Right lobe of liver (tissue), 6 donors: Measurements from ENCODE around the gene SFRP5. TPM values are rescaled to one million over a fixed set of nuclear protein-coding genes. Genes with fewer than 3 reads are reported as not detected.

Experiments used
- ATAC-seq, 4 donors: fragments of 200-7000 bp; cut with Tn5 transposase; one replicate each; pipeline ENCODE4 v1.9.1; 2020; ENCODE audit warnings: mild to moderate bottlenecking in 4 of 4, moderate library complexity in 4 of 4
- DNase-seq, 3 donors: peaks; one replicate each; pipeline ENCODE4 v3.0.0-alpha.2; 2020
- H3K27ac ChIP-seq, 3 donors: fragments of 200-600 bp; one replicate each; pipeline ENCODE4 v1.8.0; 2022
- H3K27me3 ChIP-seq, 2 donors: fragments of 200-600 bp; one replicate each; pipeline ENCODE4 v1.8.0; 2022
- H3K36me3 ChIP-seq, 4 donors: fragments of 200-600 bp; sonication (generic) in 1 of 4; one replicate each; pipeline versions ENCODE4 v1.5.1 to v1.8.0; 2017 to 2022; ENCODE audit warnings: control low read depth in 1 of 4
- H3K4me1 ChIP-seq, 4 donors: fragments of 200-600 bp; sonication (generic) in 1 of 4; one replicate each; pipeline versions ENCODE4 v1.5.1 to v1.8.0; 2017 to 2022; ENCODE audit warnings: control low read depth in 1 of 4
- H3K4me3 ChIP-seq, 3 donors: fragments of 200-600 bp; one replicate each; pipeline ENCODE4 v1.8.0; 2022
- H3K9me3 ChIP-seq, 4 donors: fragments of 200-600 bp; sonication (generic) in 1 of 4; one replicate each; pipeline versions ENCODE4 v1.5.1 to v1.8.0; 2017 to 2022; ENCODE audit warnings: control low read depth in 1 of 4
- CTCF ChIP-seq, 4 donors: fragments of 200-600 bp in 3 of 4; fragments of 450-650 bp in 1 of 4; IDR thresholded peaks; one replicate each; pipeline versions ENCODE4 v1.5.1 to v1.8.0; 2016 to 2022; ENCODE audit warnings: antibody characterized with exemption in 4 of 4, mild to moderate bottlenecking in 2 of 4
- POLR2A ChIP-seq: fragments of 450-650 bp; IDR thresholded peaks from one replicate; pipeline ENCODE4 v1.6.1; 2017; ENCODE audit warnings: antibody characterized with exemption, mild to moderate bottlenecking
- WGBS: methylation state at CpG from one replicate; pipeline ENCODE4 v1.1.6; 2018; ENCODE audit warnings: low coverage, low lambda C conversion rate; ENCODE audit not compliant: insufficient coverage; ENCODE audit errors: missing lambda C conversion rate; 5-methylcytosine and 5-hydroxymethylcytosine counted together
- intact Hi-C, 2 donors: fragments of 100-400 bp; cut with DNase I; formaldehyde crosslinking; loops; one replicate each; pipeline versions ENCODE4 v1.11.2 to v1.14.1; 2022
- total RNA-seq, 6 experiments: library from RNA; depleted of rRNA in 2 of 6; stranded (reverse); fragments of >200 nt in 2 of 6; fragmentation: NEBNext Ultra II Directional in 3 of 6; extraction: Animal tissue kit (Norgen Biotek cat#: 25700) in 3 of 6; gene quantifications; one replicate each; pipeline versions ENCODE4 v1.1.0 to v1.2.4, GENCODE V29; 2016 to 2023
- donor health status: DM: no; HTN: yes; CAD: no.
- donor health status: DM: no; HTN: no; CAD: no.
- donor health status: DM: no; HTN: no; CAD: no.
- donor health status: DM: no; HTN: yes; CAD: no.
- donor health status: DM: no; HTN: yes; CAD: no.

Gene SFRP5
- total RNA-seq, 6 experiments from 2014 or later = 1.6 to 6.6 (median 4.5) TPM

- H3K27me3 ChIP-seq = no peaks in the 10 kb centered on the region
- no peaks in the 10 kb centered on the region for H3K9me3 ChIP-seq
- TF ChIP-seq CTCF (IDR thresholded peaks at IDR 0.05) (no peak), POLR2A (no peak)
- intact Hi-C loops = no loop called here
- no peak overlapping the region for H3K27ac ChIP-seq
- H3K36me3 ChIP-seq = peaks cover 0 to 16% (median 3%) of the 10 kb centered on the region in 4 donors
- no peak for ATAC-seq
- no peaks in the 10 kb centered on the region for H3K4me1 ChIP-seq
- WGBS = 70% methylated on average over 2 of the region's 7 CpGs
- no peak for DNase-seq
- H3K4me3 ChIP-seq = no peak overlapping the region
Observed at GRCh38 chr10:97764519-97764931, 7.3 kb downstream of the SFRP5 start.

DNA sequence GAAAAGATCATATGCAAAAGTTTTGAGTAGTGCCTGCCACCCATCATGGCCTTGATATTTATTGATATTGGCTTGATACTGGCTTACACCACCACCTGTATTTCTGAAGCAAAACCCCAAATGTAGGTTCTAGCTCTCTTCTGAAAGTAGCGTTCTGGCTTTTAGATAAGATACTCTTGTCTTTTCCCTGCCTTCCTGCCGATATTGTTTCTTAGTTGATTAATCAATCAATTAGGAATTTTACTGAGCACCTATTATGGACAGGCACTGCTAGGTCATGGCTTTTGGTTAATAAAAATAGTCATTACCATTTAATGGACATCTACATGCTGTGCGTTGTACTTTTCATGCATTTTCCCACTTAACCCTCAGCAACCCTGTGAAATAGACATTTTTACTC lies 7.9 kb downstream of the SFRP5 start:
- DNase-seq = no peak
- no peak for TF ChIP-seq CTCF (IDR thresholded peaks at IDR 0.05)
- no peak for TF ChIP-seq POLR2A
- Histone ChIP-seq H3K27ac (no peak overlapping the region), H3K27me3 (no peaks in the 10 kb centered on the region), H3K4me1 (no peaks in the 10 kb centered on the region), H3K9me3 (no peaks in the 10 kb centered on the region), H3K36me3 (peaks cover 0 to 22% (median 4%) of the 10 kb centered on the region in 4 donors), H3K4me3 (no peak overlapping the region)
- ATAC-seq = no peak
- 84% methylated on average over 3 of the region's 3 CpGs for WGBS
- intact Hi-C loops = no loop called here

- WGBS = 100% methylated on average over 1 of the region's 2 CpGs
- intact Hi-C loops = no loop called here
- DNase-seq = peak in 1 of 3 donors; percentile 2
- TF ChIP-seq CTCF (IDR thresholded peaks at IDR 0.05) = no peak
- TF ChIP-seq POLR2A = no peak
- ATAC-seq = no peak
- no peaks in the 10 kb centered on the region for H3K27me3 ChIP-seq
- H3K4me1 ChIP-seq = no peaks in the 10 kb centered on the region
- no peak overlapping the region for H3K4me3 ChIP-seq
- H3K27ac ChIP-seq = no peak overlapping the region
- peaks cover 0 to 22% (median 4%) of the 10 kb centered on the region in 4 donors for H3K36me3 ChIP-seq
- H3K9me3 ChIP-seq = no peaks in the 10 kb centered on the region
Observed at GRCh38 chr10:97763411-97763810, 8.4 kb downstream of the SFRP5 start.

GRCh38 chr10:97762816-97763215 lies 9.0 kb downstream of the SFRP5 start:
- DNase-seq (peak in 1 of 3 donors; percentile 35), ATAC-seq (peak in 2 of 4 donors; percentile 21 to 23)
- intact Hi-C loops = no loop called here
- H3K9me3 ChIP-seq = no peaks in the 10 kb centered on the region
- H3K27me3 ChIP-seq = no peaks in the 10 kb centered on the region
- H3K4me1 ChIP-seq = no peaks in the 10 kb centered on the region
- no peak overlapping the region for H3K27ac ChIP-seq
- TF ChIP-seq CTCF (IDR thresholded peaks at IDR 0.05) = no peak
- TF ChIP-seq POLR2A = no peak
- H3K36me3 ChIP-seq = peaks cover 0 to 23% (median 4%) of the 10 kb centered on the region in 4 donors
- WGBS = no CpG with 5 or more reads among the region's 5 CpGs
- H3K4me3 ChIP-seq = no peak overlapping the region

GRCh38 chr10:97762056-97762455 lies 9.7 kb downstream of the SFRP5 start:
- TF ChIP-seq POLR2A (no peak), CTCF (IDR thresholded peaks at IDR 0.05) (no peak)
- intact Hi-C loops = no loop called here
- WGBS = 100% methylated on average over 3 of the region's 10 CpGs
- peaks cover 0 to 31% (median 4%) of the 10 kb centered on the region in 4 donors for H3K36me3 ChIP-seq
- no peak overlapping the region for H3K4me3 ChIP-seq
- DNase-seq (peak in 1 of 3 donors; percentile 15), ATAC-seq (no peak)
- H3K9me3 ChIP-seq = no peaks in the 10 kb centered on the region
- no peaks in the 10 kb centered on the region for H3K27me3 ChIP-seq
- no peaks in the 10 kb centered on the region for H3K4me1 ChIP-seq
- H3K27ac ChIP-seq = no peak overlapping the region
